Effector memory CD4-positive, alpha-beta T cell (primary cell): ENCODE measurements around the gene CEP41.

Experiments
- DNase-seq, 3 donors: peaks; one replicate each; pipeline ENCODE4 v3.0.0-alpha.2; 2020
- H3K27ac ChIP-seq: 2 replicates; pipeline ENCODE4 v1.7.0; 2013; ENCODE audit warnings: mild to moderate bottlenecking, low read length, moderate library complexity; ENCODE audit not compliant: insufficient read depth, poor library complexity, severe bottlenecking
- H3K27me3 ChIP-seq: replicated peaks from 2 replicates; pipeline ENCODE4 v1.7.0; 2013; ENCODE audit warnings: mild to moderate bottlenecking, low read length; ENCODE audit not compliant: insufficient read depth, control insufficient read depth, poor library complexity, severe bottlenecking
- H3K36me3 ChIP-seq: 2 replicates; pipeline ENCODE4 v1.7.0; 2013; ENCODE audit warnings: mild to moderate bottlenecking, low read length, moderate library complexity; ENCODE audit not compliant: control insufficient read depth, insufficient read depth
- H3K4me1 ChIP-seq: 2 replicates; pipeline ENCODE4 v1.7.0; 2013; ENCODE audit warnings: low read length, mild to moderate bottlenecking; ENCODE audit not compliant: control insufficient read depth, insufficient read depth, poor library complexity, severe bottlenecking
- H3K4me3 ChIP-seq: 2 replicates; pipeline ENCODE4 v1.7.0; 2013; ENCODE audit warnings: low read length, low read depth, mild to moderate bottlenecking; ENCODE audit not compliant: insufficient read depth, poor library complexity, severe bottlenecking
- H3K9me3 ChIP-seq: 2 replicates; pipeline ENCODE4 v1.7.0; 2013; ENCODE audit warnings: mild to moderate bottlenecking, low read length, moderate library complexity; ENCODE audit not compliant: control insufficient read depth

Gene CEP41

DNA sequence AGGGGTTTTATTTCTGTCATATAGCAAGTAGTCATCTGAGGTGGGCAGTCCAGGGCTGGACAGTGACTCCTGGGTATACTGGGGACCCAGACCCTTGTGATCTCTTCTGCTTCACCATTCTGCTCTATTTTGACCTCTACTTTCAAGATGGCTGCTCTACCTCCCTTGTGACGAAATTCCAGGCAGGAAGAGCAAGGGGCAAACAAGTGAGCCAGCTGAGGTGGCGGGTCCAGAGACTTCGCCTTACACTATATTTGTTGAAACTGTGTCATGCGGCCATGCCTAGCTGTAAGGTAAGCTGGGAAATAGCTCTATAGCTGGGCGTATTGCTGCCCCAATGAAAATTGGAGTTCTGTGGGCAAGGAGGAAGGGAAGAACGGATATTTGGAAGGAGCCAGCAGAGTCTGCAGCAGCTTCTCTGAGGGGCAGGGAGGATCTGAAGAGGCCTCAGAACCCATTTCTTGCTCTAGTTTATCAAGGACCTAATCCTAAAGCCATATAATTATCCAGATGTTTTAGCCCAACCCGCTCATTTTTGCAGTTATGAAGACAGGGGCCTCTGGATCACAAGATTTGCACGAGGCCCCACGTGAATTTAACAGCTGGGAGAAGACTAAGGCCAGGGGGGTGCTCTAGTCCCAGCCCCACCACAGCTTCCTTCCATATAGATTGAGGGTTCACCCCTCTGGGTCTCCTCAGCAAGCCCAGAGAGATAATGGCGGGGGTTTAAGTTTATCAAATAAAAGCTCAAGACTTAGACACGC, 68.2 kb downstream of the CEP41 start:
- Histone ChIP-seq H3K9me3 (no peaks in the 10 kb centered on the region), H3K4me3 (no peak overlapping the region), H3K27me3 (no peaks in the 10 kb centered on the region), H3K27ac (no peak overlapping the region), H3K4me1 (no peaks in the 10 kb centered on the region), H3K36me3 (no peaks in the 10 kb centered on the region)
- no peak for DNase-seq

GRCh38 chr7:130371046-130371445, 69.8 kb downstream of the CEP41 start:
- DNase-seq = no peak
- Histone ChIP-seq H3K27ac (no peak overlapping the region), H3K36me3 (no peaks in the 10 kb centered on the region), H3K27me3 (no peaks in the 10 kb centered on the region), H3K4me1 (no peaks in the 10 kb centered on the region), H3K9me3 (no peaks in the 10 kb centered on the region), H3K4me3 (no peak overlapping the region)

DNA sequence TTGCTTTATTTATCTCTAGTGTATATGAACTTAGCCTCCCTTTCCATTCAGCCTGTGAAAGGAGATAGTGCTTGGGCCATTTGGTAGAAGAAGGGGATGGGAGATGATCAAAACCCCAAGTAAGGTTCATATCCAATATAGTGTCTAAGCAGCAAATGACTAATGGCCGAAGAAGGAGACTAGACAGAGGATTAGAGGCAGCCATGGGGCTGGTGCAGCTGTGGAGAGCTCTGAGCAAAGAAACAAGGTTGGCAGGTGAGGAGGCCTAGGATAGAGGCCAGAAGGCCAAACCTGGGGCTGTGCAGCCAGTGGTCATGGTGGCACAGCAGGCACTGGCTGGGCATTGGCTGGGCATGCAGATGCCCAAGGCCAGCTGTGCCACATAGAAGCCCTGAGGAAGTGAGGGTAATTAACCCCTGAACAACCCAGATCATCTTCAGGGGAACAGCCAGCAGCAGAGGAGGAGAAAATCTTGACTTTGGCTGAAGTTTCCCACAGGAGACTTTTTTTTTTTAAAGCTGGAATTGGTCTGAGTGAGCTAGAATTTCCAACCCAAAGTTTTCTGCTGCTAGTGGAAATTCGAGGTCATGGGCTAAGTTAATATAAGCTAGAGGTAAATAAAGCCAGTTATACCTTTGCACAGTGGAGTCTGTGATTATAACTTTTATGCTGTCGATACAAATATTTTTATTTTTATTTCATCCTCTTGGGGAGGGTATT, 70.8 kb downstream of the CEP41 start:
- DNase-seq = no peak
- Histone ChIP-seq H3K9me3 (no peaks in the 10 kb centered on the region), H3K4me3 (no peak overlapping the region), H3K27me3 (no peaks in the 10 kb centered on the region), H3K27ac (no peak overlapping the region), H3K36me3 (no peaks in the 10 kb centered on the region), H3K4me1 (no peaks in the 10 kb centered on the region)

- no peak for DNase-seq
- no peak overlapping the region for H3K27ac ChIP-seq
- H3K9me3 ChIP-seq = no peaks in the 10 kb centered on the region
- H3K36me3 ChIP-seq = no peaks in the 10 kb centered on the region
- H3K4me1 ChIP-seq = no peaks in the 10 kb centered on the region
- H3K4me3 ChIP-seq = no peak overlapping the region
- H3K27me3 ChIP-seq = no peaks in the 10 kb centered on the region
Measured at GRCh38 chr7:130369110-130369711, 71.6 kb downstream of the CEP41 start.

DNA sequence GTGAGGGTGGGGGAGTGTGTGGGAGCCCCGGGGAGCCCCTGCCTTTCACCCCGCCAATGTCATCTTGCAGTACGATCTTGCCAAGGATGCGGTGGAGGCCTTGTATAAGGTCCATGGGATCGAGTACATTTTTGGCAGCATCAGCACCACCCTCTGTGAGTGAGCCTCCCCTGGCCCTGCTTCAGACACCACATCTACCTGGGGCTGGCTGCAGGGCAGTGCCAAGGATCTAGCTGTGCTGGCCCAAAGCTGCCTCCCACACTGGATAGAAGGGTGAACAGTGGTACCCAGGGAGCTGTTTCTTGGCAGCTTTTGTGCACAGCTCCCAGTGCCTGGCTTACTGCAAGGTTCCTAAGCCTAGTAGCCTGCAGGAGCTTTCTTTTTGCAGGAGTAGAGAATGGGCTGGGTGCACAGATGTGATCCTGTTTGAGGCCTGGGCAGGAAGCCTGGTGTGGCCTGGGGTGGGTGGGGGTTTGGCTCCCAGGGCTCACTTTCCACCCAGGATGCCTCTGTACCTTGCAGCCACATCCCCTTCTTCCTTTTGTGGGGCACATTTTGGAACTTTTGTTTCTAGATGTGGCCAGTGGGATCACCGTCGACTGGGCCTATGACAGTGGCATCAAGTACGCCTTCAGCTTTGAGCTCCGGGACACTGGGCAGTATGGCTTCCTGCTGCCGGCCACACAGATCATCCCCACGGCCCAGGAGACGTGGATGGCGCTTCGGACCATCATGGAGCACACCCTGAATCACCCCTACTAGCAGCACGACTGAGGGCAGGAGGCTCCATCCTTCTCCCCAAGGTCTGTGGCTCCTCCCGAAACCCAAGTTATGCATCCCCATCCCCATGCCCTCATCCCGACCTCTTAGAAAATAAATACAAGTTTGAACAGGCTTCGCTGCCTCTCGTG, 72.7 kb downstream of the CEP41 start:
- Histone ChIP-seq H3K4me1 (no peaks in the 10 kb centered on the region), H3K27me3 (no peaks in the 10 kb centered on the region), H3K27ac (no peak overlapping the region), H3K4me3 (no peak overlapping the region), H3K9me3 (no peaks in the 10 kb centered on the region), H3K36me3 (no peaks in the 10 kb centered on the region)
- no peak for DNase-seq

DNA sequence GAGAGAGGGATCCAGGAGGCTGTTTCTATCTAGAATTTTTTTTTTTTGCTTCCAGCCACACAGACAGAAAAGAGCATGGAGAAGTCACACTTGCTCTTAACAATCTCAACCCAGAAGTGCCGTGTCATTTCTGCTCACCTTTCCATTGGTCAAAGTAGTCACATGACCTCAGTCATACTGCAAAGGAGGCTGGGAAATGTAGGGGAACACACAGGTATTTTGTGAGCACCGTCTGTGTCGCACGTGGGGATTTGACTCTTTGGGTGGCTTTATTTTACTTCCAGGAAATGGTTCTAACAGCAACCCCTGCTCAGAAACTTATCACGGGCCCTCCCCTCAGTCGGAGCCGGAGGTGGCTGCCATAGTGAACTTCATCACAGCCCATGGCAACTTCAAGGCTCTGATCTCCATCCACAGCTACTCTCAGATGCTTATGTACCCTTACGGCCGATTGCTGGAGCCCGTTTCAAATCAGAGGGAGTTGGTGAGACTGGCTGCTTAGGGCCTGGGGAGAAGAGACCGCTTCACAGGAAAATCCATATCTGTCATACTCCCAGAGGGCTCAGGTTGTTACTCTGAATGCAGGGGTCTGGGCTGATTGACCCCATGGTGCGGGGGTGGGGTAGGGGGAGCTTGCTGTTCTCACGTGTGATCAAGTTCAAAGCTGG, 73.6 kb downstream of the CEP41 start:
- Histone ChIP-seq H3K4me1 (no peaks in the 10 kb centered on the region), H3K27me3 (no peaks in the 10 kb centered on the region), H3K36me3 (no peaks in the 10 kb centered on the region), H3K27ac (no peak overlapping the region), H3K4me3 (no peak overlapping the region), H3K9me3 (no peaks in the 10 kb centered on the region)
- DNase-seq = no peak

DNA sequence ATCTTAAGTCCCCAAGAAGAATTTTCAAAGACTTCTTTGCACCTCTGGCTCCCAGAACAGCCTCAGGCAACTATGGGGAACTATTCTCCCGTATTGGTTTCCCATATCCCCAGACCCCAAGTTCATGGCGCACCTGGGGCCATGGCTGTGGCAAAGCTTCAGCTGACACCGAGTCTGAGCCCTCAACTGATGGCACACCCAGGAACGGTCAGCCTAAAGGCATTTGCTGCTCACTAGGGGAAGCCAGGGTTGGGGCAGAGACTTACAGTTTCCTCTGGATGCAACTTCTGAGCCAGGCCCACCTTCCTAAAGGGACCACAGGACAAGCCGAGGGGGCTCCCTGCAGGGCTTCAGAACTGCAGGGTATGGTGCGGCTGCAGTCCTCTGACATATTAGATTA, 74.3 kb downstream of the CEP41 start:
- Histone ChIP-seq H3K27me3 (no peaks in the 10 kb centered on the region), H3K36me3 (no peaks in the 10 kb centered on the region), H3K4me3 (no peak overlapping the region), H3K27ac (no peak overlapping the region), H3K9me3 (no peaks in the 10 kb centered on the region), H3K4me1 (no peaks in the 10 kb centered on the region)
- DNase-seq = no peak

- Histone ChIP-seq H3K4me3 (no peak overlapping the region), H3K27ac (no peak overlapping the region), H3K4me1 (no peaks in the 10 kb centered on the region), H3K27me3 (no peaks in the 10 kb centered on the region), H3K9me3 (no peaks in the 10 kb centered on the region), H3K36me3 (no peaks in the 10 kb centered on the region)
- DNase-seq = no peak
Measured at GRCh38 chr7:130365511-130366441, 75.0 kb downstream of the CEP41 start.
